Panc1 (cell line): ENCODE measurements around the gene PAX2.

ENCODE experiments used
- CTCF ChIP-seq: fragments of 450-650 bp; IDR thresholded peaks from 2 replicates; pipeline ENCODE4 v1.5.1; 2017; ENCODE audit warnings: mild to moderate bottlenecking
- TCF7L2 ChIP-seq: IDR thresholded peaks from 2 replicates; pipeline ENCODE4 v1.6.1; 2011; ENCODE audit warnings: mild to moderate bottlenecking, low read depth, low read length, inconsistent platforms

GRCh38 chr10:100766693-100767421 lies 21.5 kb downstream of the PAX2 start:
- TF ChIP-seq CTCF (no peak), TCF7L2 (no peak)
